Astrocyte (in vitro differentiated cells and primary cell): ENCODE measurements around the gene SLC25A25. TPM values are rescaled to one million over a fixed set of nuclear protein-coding genes. Genes with fewer than 3 reads are reported as not detected.

Experiments used
- DNase-seq: peaks from one replicate; pipeline ENCODE4 v3.0.0-alpha.2; 2010; ENCODE audit warnings: low read depth
- FAIRE-seq: peaks from 2 replicates; lab custom pipeline; 2011; peaks lifted over from hg19 to GRCh38; lab: Jason Lieb, UNC
- H2AFZ ChIP-seq: 2 replicates; pipeline ENCODE4 v1.6.0; 2012; ENCODE audit warnings: low read depth, low read length, inconsistent platforms
- H3K27ac ChIP-seq: 2 replicates; pipeline ENCODE4 v1.5.1; 2011; ENCODE audit warnings: low read depth, low read length, inconsistent platforms
- H3K27me3 ChIP-seq: 2 replicates; pipeline ENCODE4 v1.6.0; 2011; ENCODE audit warnings: low read length, inconsistent platforms; ENCODE audit not compliant: insufficient read depth
- H3K36me3 ChIP-seq: 2 replicates; pipeline ENCODE4 v1.5.1; 2011; ENCODE audit warnings: low read length, inconsistent platforms; ENCODE audit not compliant: insufficient read depth
- H3K4me1 ChIP-seq: 2 replicates; pipeline ENCODE4 v1.5.1; 2011; ENCODE audit warnings: low read length, inconsistent platforms; ENCODE audit not compliant: insufficient read depth
- H3K4me2 ChIP-seq: 2 replicates; pipeline ENCODE4 v1.6.0; 2012; ENCODE audit warnings: low read length, inconsistent platforms
- H3K4me3 ChIP-seq: 2 replicates; pipeline ENCODE4 v1.5.1; 2011; ENCODE audit warnings: low read depth, mild to moderate bottlenecking, low read length, inconsistent platforms; ENCODE audit not compliant: insufficient read depth
- H3K79me2 ChIP-seq: 2 replicates; pipeline ENCODE4 v1.6.0; 2012; ENCODE audit warnings: mild to moderate bottlenecking, low read length, inconsistent platforms; ENCODE audit not compliant: insufficient read depth
- H3K9ac ChIP-seq: 2 replicates; pipeline ENCODE4 v1.6.0; 2012; ENCODE audit warnings: mild to moderate bottlenecking, low read length, inconsistent platforms
- H3K9me3 ChIP-seq: 2 replicates; pipeline ENCODE4 v1.5.1; 2012; ENCODE audit warnings: low read depth, mild to moderate bottlenecking, low read length, inconsistent platforms; ENCODE audit not compliant: insufficient read depth
- H4K20me1 ChIP-seq: 2 replicates; pipeline ENCODE4 v1.6.0; 2012; ENCODE audit warnings: low read length, inconsistent platforms; ENCODE audit not compliant: insufficient read depth
- H3K27ac Mint-ChIP-seq: one replicate; pipeline ENCODE4 v1.8.0; 2021; ENCODE audit warnings: mild to moderate bottlenecking, mixed read lengths; ENCODE audit not compliant: unreplicated experiment
- H3K27me3 Mint-ChIP-seq: one replicate; pipeline ENCODE4 v1.8.0; 2021; ENCODE audit warnings: low read depth, mixed read lengths; ENCODE audit not compliant: unreplicated experiment
- H3K36me3 Mint-ChIP-seq: one replicate; pipeline ENCODE4 v1.8.0; 2021; ENCODE audit warnings: low read depth, mixed read lengths; ENCODE audit not compliant: unreplicated experiment
- H3K4me1 Mint-ChIP-seq: one replicate; pipeline ENCODE4 v1.8.0; 2021; ENCODE audit warnings: low read depth, mixed read lengths; ENCODE audit not compliant: unreplicated experiment
- H3K4me3 Mint-ChIP-seq: one replicate; pipeline ENCODE4 v1.8.0; 2021; ENCODE audit warnings: mild to moderate bottlenecking, moderate library complexity, mixed read lengths; ENCODE audit not compliant: unreplicated experiment
- H3K9me3 Mint-ChIP-seq: one replicate; pipeline ENCODE4 v1.8.0; 2021; ENCODE audit warnings: mild to moderate bottlenecking, mixed read lengths; ENCODE audit not compliant: unreplicated experiment
- CTCF ChIP-seq: IDR thresholded peaks from 2 replicates; pipeline ENCODE4 v1.5.1; 2011; ENCODE audit warnings: low read depth, mild to moderate bottlenecking, inconsistent platforms, low read length, moderate library complexity; ENCODE audit not compliant: insufficient read depth
- EZH2 ChIP-seq: IDR thresholded peaks from 2 replicates; pipeline ENCODE4 v1.6.1; 2012; ENCODE audit warnings: mild to moderate bottlenecking, low read length, inconsistent platforms; ENCODE audit not compliant: insufficient read depth
- total RNA-seq: library from RNA; stranded (reverse); gene quantifications from 2 replicates; pipeline ENCODE4 v1.2.1, GENCODE V29; 2021

SLC25A25 gene
- total RNA-seq, 1 donor from 2014 or later: 14.4 TPM

GRCh38 chr9:128107468-128108268 lies 39.6 kb downstream of the SLC25A25 start:
- Mint-ChIP-seq H3K27me3 (no peaks in the 10 kb centered on the region), H3K27ac (peak overlapping the region; percentile 41), H3K36me3 (peaks cover 17% of the 10 kb centered on the region), H3K4me3 (no peak overlapping the region), H3K4me1 (peaks cover 4% of the 10 kb centered on the region), H3K9me3 (no peaks in the 10 kb centered on the region)
- peaks cover 30% of the 10 kb centered on the region for H3K36me3 ChIP-seq
- FAIRE-seq (no peak), DNase-seq (no peak)
- H4K20me1 ChIP-seq: peaks cover 30% of the 10 kb centered on the region
- no peak overlapping the region for H3K9ac ChIP-seq
- H3K79me2 ChIP-seq: peaks cover 8% of the 10 kb centered on the region
- peaks cover 4% of the 10 kb centered on the region for H3K4me1 ChIP-seq
- no peak overlapping the region for H3K27ac ChIP-seq
- no peaks in the 10 kb centered on the region for H3K27me3 ChIP-seq
- TF ChIP-seq EZH2: no peak
- TF ChIP-seq CTCF: no peak
- no peak overlapping the region for H3K4me3 ChIP-seq
- no peak overlapping the region for H2AFZ ChIP-seq
- H3K4me2 ChIP-seq: no peak overlapping the region
- no peaks in the 10 kb centered on the region for H3K9me3 ChIP-seq

DNA sequence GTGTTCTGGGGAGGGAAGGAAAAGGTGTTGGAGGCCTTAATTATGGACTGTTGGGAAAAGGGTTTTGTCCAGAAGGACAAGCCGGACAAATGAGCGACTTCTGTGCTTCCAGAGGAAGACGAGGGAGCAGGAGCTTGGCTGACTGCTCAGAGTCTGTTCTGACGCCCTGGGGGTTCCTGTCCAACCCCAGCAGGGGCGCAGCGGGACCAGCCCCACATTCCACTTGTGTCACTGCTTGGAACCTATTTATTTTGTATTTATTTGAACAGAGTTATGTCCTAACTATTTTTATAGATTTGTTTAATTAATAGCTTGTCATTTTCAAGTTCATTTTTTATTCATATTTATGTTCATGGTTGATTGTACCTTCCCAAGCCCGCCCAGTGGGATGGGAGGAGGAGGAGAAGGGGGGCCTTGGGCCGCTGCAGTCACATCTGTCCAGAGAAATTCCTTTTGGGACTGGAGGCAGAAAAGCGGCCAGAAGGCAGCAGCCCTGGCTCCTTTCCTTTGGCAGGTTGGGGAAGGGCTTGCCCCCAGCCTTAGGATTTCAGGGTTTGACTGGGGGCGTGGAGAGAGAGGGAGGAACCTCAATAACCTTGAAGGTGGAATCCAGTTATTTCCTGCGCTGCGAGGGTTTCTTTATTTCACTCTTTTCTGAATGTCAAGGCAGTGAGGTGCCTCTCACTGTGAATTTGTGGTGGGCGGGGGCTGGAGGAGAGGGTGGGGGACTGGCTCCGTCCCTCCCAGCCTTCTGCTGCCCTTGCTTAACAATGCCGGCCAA lies 40.4 kb downstream of the SLC25A25 start:
- TF ChIP-seq CTCF (no peak), EZH2 (no peak)
- peaks cover 30% of the 10 kb centered on the region for H4K20me1 ChIP-seq
- H3K9me3 ChIP-seq: no peaks in the 10 kb centered on the region
- Mint-ChIP-seq H3K36me3 (peaks cover 18% of the 10 kb centered on the region), H3K4me3 (no peak overlapping the region), H3K4me1 (peaks cover 4% of the 10 kb centered on the region), H3K27ac (no peak overlapping the region), H3K27me3 (no peaks in the 10 kb centered on the region), H3K9me3 (no peaks in the 10 kb centered on the region)
- peaks cover 4% of the 10 kb centered on the region for H3K4me1 ChIP-seq
- DNase-seq (no peak), FAIRE-seq (no peak)
- no peak overlapping the region for H3K4me3 ChIP-seq
- H3K79me2 ChIP-seq: peaks cover 8% of the 10 kb centered on the region
- H3K36me3 ChIP-seq: peaks cover 26% of the 10 kb centered on the region
- H2AFZ ChIP-seq: no peak overlapping the region
- no peaks in the 10 kb centered on the region for H3K27me3 ChIP-seq
- no peak overlapping the region for H3K4me2 ChIP-seq
- H3K27ac ChIP-seq: no peak overlapping the region
- no peak overlapping the region for H3K9ac ChIP-seq
